K562 (cell line): ENCODE measurements around the gene PIP5K1B. TPM values are rescaled to one million over a fixed set of nuclear protein-coding genes. Genes with fewer than 3 reads are reported as not detected.

ENCODE experiments used
- ATAC-seq: fragments of 200-7000 bp; cut with Tn5 transposase; 3 replicates; pipeline ENCODE4 v1.9.1; 2020; ENCODE audit warnings: moderate library complexity
- BruUV-seq: library from RNA; stranded (reverse); fragments of 400-500 nt; replicated peaks from 2 replicates; lab custom pipeline; 2021; lab: Mats Ljungman, UMichigan
- CTCF ChIA-PET: fragments of 300-600 bp; formaldehyde crosslinking; extraction: SDS; loops from one replicate; lab custom pipeline; 2021; ENCODE audit warnings: low intra/inter-chr PET ratio; lab: Yijun Ruan, JAX
- POLR2A ChIA-PET: fragments of 300-600, 350-650 bp; sonication (Branson Sonifier 250); formaldehyde crosslinking; extraction: SDS; loops from one replicate; lab custom pipeline; 2021; ENCODE audit warnings: antibody characterized with exemption, inconsistent platforms; lab: Yijun Ruan, JAX
- DNase-seq, 4 experiments: peaks; one replicate each; pipeline versions ENCODE4 v3.0.0 to v3.0.0-alpha.2; 2011 to 2018; ENCODE audit warnings: low spot score in 3 of 4, mixed read lengths in 3 of 4; ENCODE audit errors: extremely low read depth in 1 of 4
- FAIRE-seq: peaks from 2 replicates; lab custom pipeline; 2011; peaks lifted over from hg19 to GRCh38; lab: Jason Lieb, UNC
- H2AFZ ChIP-seq: 2 replicates; pipeline ENCODE4 v1.6.0; 2011; ENCODE audit warnings: low read depth, low read length, control low read depth, inconsistent platforms
- H3K27ac ChIP-seq: fragments of 200-600 bp; 3 replicates; pipeline ENCODE4 v1.8.0; 2011; ENCODE audit warnings: low read depth, mild to moderate bottlenecking, control low read depth, inconsistent platforms, low read length, moderate library complexity, mixed read lengths; ENCODE audit errors: extremely low read depth
- H3K27me3 ChIP-seq, 2 experiments: fragments of 300-600 bp in 1 of 2; 2 replicates in 1 of 2; 3 replicates in 1 of 2; pipeline versions ENCODE4 v1.6.0 to v1.8.0; 2011; ENCODE audit warnings: inconsistent platforms in 2 of 2, low read length in 2 of 2, mild to moderate bottlenecking in 1 of 2, mixed read lengths in 1 of 2, moderate library complexity in 1 of 2; ENCODE audit not compliant: control insufficient read depth in 2 of 2, insufficient read depth in 2 of 2
- H3K36me3 ChIP-seq: fragments of 300-600 bp; 3 replicates; pipeline ENCODE4 v1.8.0; 2011; ENCODE audit warnings: mild to moderate bottlenecking, low read length, inconsistent platforms; ENCODE audit not compliant: control insufficient read depth, insufficient read depth
- H3K4me1 ChIP-seq, 2 experiments: fragments of 200-600 bp in 1 of 2; replicated peaks in 1 of 2; 2 replicates in 1 of 2; 3 replicates in 1 of 2; pipeline versions ENCODE4 v1.5.1 to v1.8.0; 2011; ENCODE audit warnings: inconsistent platforms in 2 of 2, low read length in 2 of 2, mild to moderate bottlenecking in 1 of 2, mixed read lengths in 1 of 2, moderate library complexity in 1 of 2; ENCODE audit not compliant: control insufficient read depth in 2 of 2, insufficient read depth in 2 of 2
- H3K4me2 ChIP-seq: 2 replicates; pipeline ENCODE4 v1.6.1; 2011; ENCODE audit warnings: low read length, control low read depth, inconsistent platforms, mixed read lengths; ENCODE audit not compliant: insufficient read depth
- H3K4me3 ChIP-seq: fragments of 200-600 bp; sonication (generic), shearing (Covaris generic); 2 replicates; pipeline ENCODE4 v1.5.1; 2016; ENCODE audit warnings: control low read depth, inconsistent platforms
- H3K79me2 ChIP-seq: fragments of 200-600 bp; 3 replicates; pipeline ENCODE4 v1.8.0; 2011; ENCODE audit warnings: low read length, inconsistent platforms; ENCODE audit not compliant: control insufficient read depth, insufficient read depth
- H3K9ac ChIP-seq, 2 experiments: 2 replicates each; pipeline versions ENCODE4 v1.6.0 to v1.6.1; 2011; ENCODE audit warnings: low read depth in 2 of 2, low read length in 2 of 2, control low read depth in 1 of 2, inconsistent platforms in 1 of 2, mild to moderate bottlenecking in 1 of 2, mixed read lengths in 1 of 2; ENCODE audit not compliant: insufficient read depth in 1 of 2
- H3K9me1 ChIP-seq: one replicate; pipeline ENCODE4 v1.6.0; 2011; ENCODE audit warnings: inconsistent platforms, mild to moderate bottlenecking, low read length, moderate library complexity; ENCODE audit not compliant: control insufficient read depth, insufficient read depth
- H3K9me3 ChIP-seq: replicated peaks from 2 replicates; pipeline ENCODE4 v1.5.1; 2011; ENCODE audit warnings: low read depth, low read length, inconsistent platforms; ENCODE audit not compliant: control insufficient read depth, insufficient read depth
- H4K20me1 ChIP-seq: replicated peaks from 2 replicates; pipeline ENCODE4 v1.6.1; 2011; ENCODE audit warnings: low read length, inconsistent platforms, mixed read lengths; ENCODE audit not compliant: control insufficient read depth, insufficient read depth
- JUN ChIP-seq, 2 experiments: sonication (generic) in 1 of 2; formaldehyde crosslinking in 1 of 2; IDR thresholded peaks; 2 replicates each; pipeline versions ENCODE4 v1.6.1 to v1.8.0; 2012 to 2022; ENCODE audit warnings: borderline replicate concordance in 2 of 2, mild to moderate bottlenecking in 2 of 2, improper control_type of control experiment in 1 of 2, low read depth in 1 of 2, low read length in 1 of 2, missing genetic modification reagents in 1 of 2
- KHSRP ChIP-seq: fragments of 450-650 bp; IDR thresholded peaks from 2 replicates; pipeline ENCODE4 v1.6.1; 2017
- RBM25 ChIP-seq: fragments of 200-400 bp; formaldehyde crosslinking; IDR thresholded peaks from 2 replicates; pipeline ENCODE4 v1.6.1; 2018; ENCODE audit warnings: low read length, low read depth, moderate library complexity; ENCODE audit not compliant: severe bottlenecking
- ZNF316 ChIP-seq: fragments of 450-650 bp; IDR thresholded peaks from 2 replicates; pipeline ENCODE4 v1.6.1; 2016
- WGBS: fragments of 100-300 bp; shearing (Covaris generic); methylation state at CpG from one replicate; pipeline ENCODE4 v1.1.6; 2016; ENCODE audit warnings: low coverage, mixed read lengths; ENCODE audit not compliant: insufficient coverage; ENCODE audit errors: missing lambda C conversion rate; 5-methylcytosine and 5-hydroxymethylcytosine counted together
- in situ Hi-C: fragments of 300-500 bp; cut with MboI; formaldehyde crosslinking; loops from 4 replicates; pipeline ENCODE4 v1.15.0; 2018; ENCODE audit warnings: inconsistent platforms, mixed read lengths
- intact Hi-C: fragments of 100-400 bp; cut with micrococcal nuclease; formaldehyde crosslinking; loops from 2 replicates; pipeline ENCODE4 v1.14.2; 2022
- polyA plus RNA-seq, 8 experiments: library from polyadenylated mRNA; depleted of rRNA in 4 of 8; stranded (reverse) in 5 of 8; unstranded in 3 of 8; fragments of >200 nt; fragmentation: Nextera tagmentation in 2 of 8; fragmentation: Illumina TruSeq in 1 of 8; extraction: Ambion mirVana in 2 of 8; extraction: Trizol in 1 of 8; gene quantifications; 2 replicates each; pipeline versions ENCODE4 v1.2.1 to v1.2.3, GENCODE V29; 2011 to 2014; ENCODE audit warnings: inconsistent platforms in 1 of 8, missing spikeins in 1 of 8
- total RNA-seq, 7 experiments: library from RNA; depleted of rRNA in 6 of 7; stranded (reverse); fragments of >200 nt in 6 of 7; fragmentation: Illumina TruSeq in 2 of 7; extraction: Trizol in 2 of 7; gene quantifications; 2 replicates each; pipeline versions ENCODE4 v1.2.1 to v1.2.3, GENCODE V29; 2011 to 2021; ENCODE audit warnings: low replicate concordance in 1 of 7
- TF ChIP-seq, protein P1 (sequence below), 3 experiments: fragments of 200-800 bp in 1 of 3; sonication (Bioruptor generic) in 1 of 3; sonication (generic) in 1 of 3; formaldehyde crosslinking in 1 of 3; IDR thresholded peaks; 2 replicates each; pipeline versions ENCODE4 v1.6.1 to v1.8.0; 2016 to 2022; ENCODE audit warnings: mild to moderate bottlenecking in 2 of 3, missing compliant biosample characterization in 2 of 3, missing genetic modification characterization in 2 of 3, missing genetic modification reagents in 1 of 3
- TF ChIP-seq, protein P2 (sequence below): fragments of 250-450 bp; sonication (Bioruptor Pico); IDR thresholded peaks from 2 replicates; pipeline ENCODE4 v1.9.0; 2021; ENCODE audit warnings: mild to moderate bottlenecking, inconsistent platforms

Gene PIP5K1B
- total and polyA plus RNA-seq, 9 of the 15 experiments (the other 6 are each of a cell fraction or from before 2014, with no cell fraction given), result 3.1 to 12.9 (median 7.4) TPM

DNA sequence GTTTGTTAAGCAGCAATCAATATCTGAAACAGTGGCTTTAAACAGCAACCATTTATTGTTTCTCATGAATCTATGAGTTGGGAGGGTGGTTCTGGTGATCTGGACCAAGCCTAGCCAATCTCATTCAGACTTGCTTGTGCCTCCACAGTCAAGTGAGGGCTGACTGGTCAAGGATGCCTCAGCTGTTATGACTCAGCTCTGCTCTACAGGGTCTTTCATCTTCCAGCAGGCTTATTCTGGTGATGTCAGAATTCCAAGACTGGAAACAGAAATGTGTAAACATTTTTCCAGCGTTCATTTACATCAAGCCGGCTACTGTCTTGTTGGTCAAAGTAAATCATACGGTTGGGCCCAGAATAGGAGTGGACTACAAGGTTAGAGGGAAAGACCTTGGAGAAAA, 2.5 kb upstream of the PIP5K1B start (continued):
- TF ChIP-seq, protein P1, sequence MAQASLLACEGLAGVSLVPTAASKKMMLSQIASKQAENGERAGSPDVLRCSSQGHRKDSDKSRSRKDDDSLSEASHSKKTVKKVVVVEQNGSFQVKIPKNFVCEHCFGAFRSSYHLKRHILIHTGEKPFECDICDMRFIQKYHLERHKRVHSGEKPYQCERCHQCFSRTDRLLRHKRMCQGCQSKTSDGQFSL (CRISPR knock-in tag; IDR thresholded peaks at IDR 0.05), result no peak
- TF ChIP-seq, protein P1 (tag; IDR thresholded peaks at IDR 0.05), result no peak
- peak; percentile 63; the same call in 1 of the 2 replicates for TF ChIP-seq JUN (IDR thresholded peaks at IDR 0.05; ENCODE audit: borderline replicate concordance, low read depth, low read length)
- TF ChIP-seq JUN (CRISPR knock-in tag; IDR thresholded peaks at IDR 0.05; ENCODE audit: borderline replicate concordance), result no peak

DNA sequence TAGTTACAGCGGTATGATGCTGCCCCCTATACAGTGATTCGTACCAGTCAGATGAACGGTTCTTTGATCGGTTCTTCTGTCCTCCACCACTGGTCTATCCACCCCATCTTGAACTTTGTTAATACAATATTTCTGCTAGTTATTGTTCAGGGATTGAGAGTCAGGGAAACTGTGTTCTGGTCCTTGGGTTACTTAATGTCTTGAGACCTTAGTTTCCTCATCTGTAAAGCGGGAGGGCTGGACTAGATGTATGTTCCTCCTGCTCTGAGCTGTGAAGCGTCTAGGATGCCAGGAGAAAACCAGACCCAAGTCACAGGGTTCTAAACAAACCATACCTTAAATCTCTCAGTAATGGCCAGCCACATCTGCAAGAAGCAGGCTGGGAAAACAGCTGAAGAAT, 1.4 kb upstream of the PIP5K1B start:
- H3K9me3 ChIP-seq, result no peaks in the 10 kb centered on the region
- BruUV-seq, result no TSS peak
- peak overlapping the region; percentile 83; the same call in 1 of the 2 replicates for H3K4me2 ChIP-seq
- ATAC-seq (no peak), FAIRE-seq (no peak), DNase-seq (no peak)
- WGBS, result 65% methylated on average over 6 of the region's 6 CpGs
- H3K27me3 ChIP-seq, result no peaks in the 10 kb centered on the region
- H3K27ac ChIP-seq, result no peak overlapping the region
- in situ Hi-C loops (loop anchor here (5.0 kb wide), 1 partner anchor 74 kb away; no protein-coding TSS in a partner anchor), intact Hi-C loops (no loop called here)
- H3K4me3 ChIP-seq, result no peak overlapping the region
- POLR2A ChIA-PET, result interaction anchor here (1.0 to 2.5 kb wide), 2 partner anchors 12 to 56 kb away, joined by 3 to 7 read pairs; no protein-coding TSS in a partner anchor
- CTCF ChIA-PET, result no interaction called here
- peaks cover 30% of the 10 kb centered on the region for H3K79me2 ChIP-seq
- H4K20me1 ChIP-seq, result no peaks in the 10 kb centered on the region
- no peak overlapping the region for H3K9ac ChIP-seq
- H3K4me1 ChIP-seq, result peaks cover 19 to 24% of the 10 kb centered on the region in 2 experiments
- H3K9me1 ChIP-seq, result no peaks in the 10 kb centered on the region
- H2AFZ ChIP-seq, result no peak overlapping the region
- no peaks in the 10 kb centered on the region for H3K36me3 ChIP-seq
- TF ChIP-seq RBM25, result peak; percentile 76
- TF ChIP-seq ZNF316, result no peak
- no peak for TF ChIP-seq KHSRP
- TF ChIP-seq, protein P2, sequence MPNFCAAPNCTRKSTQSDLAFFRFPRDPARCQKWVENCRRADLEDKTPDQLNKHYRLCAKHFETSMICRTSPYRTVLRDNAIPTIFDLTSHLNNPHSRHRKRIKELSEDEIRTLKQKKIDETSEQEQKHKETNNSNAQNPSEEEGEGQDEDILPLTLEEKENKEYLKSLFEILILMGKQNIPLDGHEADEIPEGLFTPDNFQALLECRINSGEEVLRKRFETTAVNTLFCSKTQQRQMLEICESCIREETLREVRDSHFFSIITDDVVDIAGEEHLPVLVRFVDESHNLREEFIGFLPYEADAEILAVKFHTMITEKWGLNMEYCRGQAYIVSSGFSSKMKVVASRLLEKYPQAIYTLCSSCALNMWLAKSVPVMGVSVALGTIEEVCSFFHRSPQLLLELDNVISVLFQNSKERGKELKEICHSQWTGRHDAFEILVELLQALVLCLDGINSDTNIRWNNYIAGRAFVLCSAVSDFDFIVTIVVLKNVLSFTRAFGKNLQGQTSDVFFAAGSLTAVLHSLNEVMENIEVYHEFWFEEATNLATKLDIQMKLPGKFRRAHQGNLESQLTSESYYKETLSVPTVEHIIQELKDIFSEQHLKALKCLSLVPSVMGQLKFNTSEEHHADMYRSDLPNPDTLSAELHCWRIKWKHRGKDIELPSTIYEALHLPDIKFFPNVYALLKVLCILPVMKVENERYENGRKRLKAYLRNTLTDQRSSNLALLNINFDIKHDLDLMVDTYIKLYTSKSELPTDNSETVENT (CRISPR knock-in tag), result no peak
